IPS DF 4.7 (cell line): Measurements from ENCODE around the gene CDH2.
"Not testable (repeated sequence)": the region's sequence is repeated elsewhere in the genome, so short reads cannot be mapped to it uniquely, and the experiment has no call there.

Source experiments
- DNase-seq: peaks from one replicate; pipeline ENCODE4 v3.0.0-alpha.2; 2013; ENCODE audit warnings: low spot score; ENCODE audit errors: extremely low read depth

CDH2 gene

GRCh38 chr18:27922780-27923179 lies 254.2 kb downstream of the CDH2 start:
- no peak for DNase-seq

DNA sequence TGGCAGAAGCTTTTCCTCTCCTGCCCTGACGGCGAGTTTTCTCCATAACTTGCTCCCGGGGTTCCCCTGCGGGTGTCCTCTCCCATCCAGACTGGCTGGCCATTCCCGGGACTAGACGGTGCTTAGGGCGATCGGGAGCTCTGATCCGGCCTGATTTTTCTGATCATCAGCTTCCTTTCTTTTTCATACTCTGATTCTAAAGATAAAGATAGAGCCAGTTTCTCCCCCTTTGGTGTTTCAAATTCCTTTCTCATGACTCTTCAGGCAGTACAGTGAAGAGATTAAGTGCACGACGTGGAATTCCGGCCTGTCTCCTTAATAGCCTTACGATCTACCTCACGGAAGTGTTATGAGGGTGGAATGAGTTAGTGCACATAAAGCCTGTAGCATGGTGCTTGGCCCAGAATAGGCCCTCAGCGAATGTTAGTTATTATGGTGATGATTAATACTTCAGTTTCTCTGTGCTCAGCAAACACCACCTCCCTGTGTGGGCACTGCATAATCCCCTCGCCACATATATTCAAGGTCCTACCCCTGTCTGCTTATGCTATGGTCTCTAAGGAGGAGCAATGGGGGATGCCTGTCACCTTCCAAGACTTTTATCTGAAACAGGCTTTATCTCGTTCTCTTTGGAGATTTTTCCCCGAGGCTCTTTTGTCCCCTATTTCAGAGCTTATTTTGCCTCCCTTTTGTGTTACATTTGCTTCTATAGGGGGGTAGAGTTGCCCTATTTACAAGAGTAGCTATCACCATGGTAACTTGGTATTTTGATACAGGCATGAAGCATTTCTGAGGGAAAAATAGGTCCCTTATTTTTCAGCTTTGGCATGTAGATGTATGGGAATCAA lies 254.8 kb downstream of the CDH2 start:
- no peak for DNase-seq

GRCh38 chr18:27921392-27921791 lies 255.5 kb downstream of the CDH2 start:
- no peak for DNase-seq

GRCh38 chr18:27920836-27921235 lies 256.1 kb downstream of the CDH2 start:
- DNase-seq, result no peak

DNA sequence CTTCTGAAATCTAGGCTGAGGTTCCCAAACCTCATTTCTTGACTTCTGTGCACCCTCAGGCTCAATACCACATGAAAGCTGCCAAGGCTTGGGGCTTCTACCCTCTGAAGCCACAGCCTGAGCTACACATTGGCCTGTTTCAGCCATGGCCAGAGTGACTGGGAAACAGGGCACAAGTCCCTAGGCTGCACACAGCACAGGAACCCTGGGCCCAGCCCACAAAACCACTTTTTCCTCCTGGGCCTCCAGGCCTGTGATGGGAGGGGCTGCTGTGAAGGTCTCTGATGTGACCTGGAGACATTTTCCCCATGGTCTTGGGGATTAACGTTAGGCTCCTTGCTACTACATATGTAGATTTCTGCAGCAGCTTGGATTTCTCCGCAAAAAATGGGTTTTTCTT lies 270.7 kb downstream of the CDH2 start:
- DNase-seq, result not testable (repeated sequence)

GRCh38 chr18:27903906-27904305 lies 273.0 kb downstream of the CDH2 start:
- DNase-seq, result no peak

DNA sequence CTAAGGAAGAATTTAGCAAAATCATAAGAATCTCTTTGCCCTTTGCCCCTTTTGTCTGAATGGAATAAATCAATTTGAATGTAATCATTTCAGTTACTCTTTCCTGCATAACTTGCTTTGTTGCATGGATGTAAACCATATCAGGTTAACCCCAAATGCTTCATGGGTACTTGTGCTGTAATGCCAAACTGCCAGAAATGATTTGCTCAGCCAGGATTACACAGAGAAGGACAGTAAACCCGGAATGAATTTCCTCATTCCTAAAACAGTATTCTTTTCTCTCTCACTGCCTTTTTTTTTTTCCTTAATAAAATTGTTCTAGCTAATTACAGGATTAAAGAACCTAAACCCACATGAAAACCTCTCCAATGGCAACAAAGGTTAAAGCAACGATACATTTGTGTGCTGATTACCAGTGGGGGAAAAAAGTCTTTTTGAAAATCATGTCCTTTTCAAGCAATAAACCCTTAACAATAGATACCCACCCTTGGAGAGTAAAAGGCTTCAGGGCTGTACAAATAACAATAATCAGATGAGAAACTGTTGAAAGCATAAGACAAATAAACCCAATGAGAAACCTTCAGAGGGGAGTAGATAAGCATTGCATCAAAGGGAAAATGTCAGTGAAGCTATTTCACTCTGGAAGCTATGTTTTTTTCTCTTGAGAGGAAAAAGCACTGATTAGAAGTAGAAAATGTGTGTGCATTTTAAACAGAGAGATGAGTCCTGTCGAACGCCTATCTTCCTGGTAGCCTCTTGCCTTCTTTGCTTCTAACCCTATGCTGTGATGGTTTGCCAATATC lies 275.3 kb downstream of the CDH2 start:
- DNase-seq, result no peak
